IPS-NIHi7 (cell line): ENCODE results near the gene TFF2.

Experiments
- DNase-seq: peaks from one replicate; pipeline ENCODE4 v3.0.0; 2012; ENCODE audit warnings: mixed read lengths; ENCODE audit errors: extremely low spot score

Gene TFF2

DNA sequence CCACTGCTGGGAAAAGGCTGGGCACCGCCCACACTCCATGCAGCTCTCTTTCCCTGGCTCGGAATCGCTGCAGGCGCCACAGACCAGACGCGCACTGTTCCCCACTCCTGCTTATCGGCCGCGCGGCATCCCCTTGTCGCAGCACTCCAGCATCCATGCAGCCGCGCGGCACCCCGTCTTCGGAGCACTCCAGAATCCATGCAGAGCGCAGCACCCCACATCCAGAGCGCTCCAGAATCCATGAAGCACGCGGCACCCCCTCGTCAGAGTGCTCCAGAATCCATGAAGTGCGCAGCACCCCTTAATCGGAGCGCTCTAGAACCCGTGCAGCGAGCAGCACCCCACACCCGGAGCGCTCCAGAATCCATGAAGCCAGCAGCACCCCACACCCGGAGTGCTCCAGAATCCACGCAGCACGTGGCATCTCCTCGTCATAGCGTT lies 45.1 kb downstream of the TFF2 start:
- no peak for DNase-seq

DNA sequence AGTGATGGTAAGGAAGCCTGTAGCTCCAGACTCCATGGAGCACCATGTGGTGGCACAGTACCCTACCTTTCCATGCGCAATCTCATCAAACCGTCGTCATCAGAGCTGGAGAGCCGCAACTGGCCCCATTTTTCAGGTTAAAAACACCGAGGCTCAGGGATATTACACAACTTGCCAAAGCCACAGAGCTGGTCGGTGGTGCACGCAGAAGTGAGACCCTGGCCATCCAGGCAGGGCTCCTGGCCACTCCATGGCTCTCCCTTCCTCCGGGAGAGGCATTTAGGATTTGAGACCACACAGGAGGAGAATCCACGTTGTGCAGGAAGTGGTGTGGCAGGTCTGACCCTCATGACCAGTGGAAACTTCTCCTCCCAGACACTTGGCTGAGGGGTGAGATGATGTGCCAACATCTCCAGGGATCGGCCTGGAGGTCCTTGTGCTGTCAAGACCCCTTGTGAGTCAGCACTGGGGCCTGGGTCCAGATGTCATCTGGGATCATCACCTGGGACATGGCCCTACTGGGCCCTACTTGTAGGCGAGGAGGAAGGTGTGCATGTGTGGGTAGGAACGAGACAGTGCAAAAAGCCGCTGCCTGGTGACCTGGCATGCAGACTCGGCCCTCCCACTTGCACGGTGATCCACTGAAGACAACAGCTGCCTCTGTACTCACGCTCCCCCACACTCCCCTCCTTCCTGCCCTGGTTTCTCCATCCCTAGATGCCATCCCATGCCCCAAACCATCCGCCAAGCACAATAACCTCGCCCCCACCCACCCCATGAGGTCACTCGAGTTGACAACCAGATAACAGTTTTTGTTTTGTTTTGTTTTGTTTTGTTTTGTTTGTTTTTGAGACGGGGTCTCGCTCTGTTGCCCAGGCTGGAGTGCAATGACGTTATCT lies 46.0 kb downstream of the TFF2 start:
- DNase-seq: no peak

DNA sequence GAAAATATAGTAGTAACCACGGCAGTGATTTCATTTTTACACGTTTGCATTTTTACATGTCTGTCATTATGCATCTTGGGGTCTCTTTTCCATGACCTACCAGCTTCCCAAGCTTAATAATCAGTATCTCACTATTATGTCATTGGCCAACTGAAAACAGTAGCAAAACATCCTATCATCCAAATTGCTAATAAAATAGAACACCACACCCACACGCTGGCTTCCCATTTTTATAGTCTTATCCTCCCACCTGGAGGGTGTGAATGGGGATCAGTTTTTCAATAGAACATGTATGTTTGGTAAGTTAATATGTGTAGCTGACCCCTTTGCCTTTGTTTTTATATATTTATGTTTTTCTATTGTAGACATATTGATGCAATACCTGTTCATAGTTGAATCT lies 47.4 kb downstream of the TFF2 start:
- DNase-seq: no peak

DNA sequence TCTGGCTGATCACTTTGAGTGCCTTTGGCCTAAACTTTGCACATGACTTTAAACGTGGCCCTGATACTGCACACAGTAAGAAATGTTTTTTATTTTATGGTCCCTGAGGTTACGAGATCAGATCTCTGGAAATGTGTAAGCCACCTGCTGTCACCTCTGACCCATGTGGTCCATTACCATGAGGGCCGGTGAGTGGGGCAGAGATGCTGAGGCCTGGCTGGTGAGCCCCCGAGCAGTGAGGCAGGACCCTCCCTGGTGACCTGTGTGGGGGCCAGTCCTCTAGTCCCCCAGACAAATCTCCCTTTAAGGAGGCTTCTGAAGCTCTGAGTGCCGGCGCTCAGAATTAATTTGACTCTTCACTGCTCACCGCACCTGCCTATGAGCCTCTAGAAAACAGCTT lies 48.0 kb downstream of the TFF2 start:
- DNase-seq: no peak

DNA sequence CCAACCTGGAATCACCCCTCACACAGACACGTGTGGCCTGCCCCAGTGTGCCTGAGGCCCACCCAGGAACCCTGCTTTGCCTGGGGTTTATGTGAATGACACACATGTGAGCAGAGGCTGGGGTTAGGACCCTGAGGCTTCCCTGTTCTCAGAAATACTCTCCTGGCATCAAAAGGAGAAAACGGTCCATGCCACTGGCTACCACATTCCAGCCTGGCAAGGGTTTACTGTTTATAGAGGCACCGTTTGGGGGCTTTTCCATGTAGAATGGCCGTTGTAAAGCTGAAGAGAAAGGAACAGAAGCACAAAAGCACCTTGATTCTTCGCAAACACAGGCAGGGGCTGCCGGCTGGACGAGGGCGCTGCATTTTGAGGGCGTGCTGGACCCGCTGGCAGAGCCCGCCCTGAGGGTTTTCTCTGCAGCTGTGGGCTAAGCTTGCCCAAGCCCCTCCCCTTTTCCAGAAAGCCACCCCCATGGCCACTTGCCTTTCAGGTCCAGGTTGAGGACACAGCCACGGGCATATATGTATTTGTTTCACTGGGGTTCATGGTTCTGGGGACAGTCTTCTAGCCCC lies 48.6 kb downstream of the TFF2 start:
- no peak for DNase-seq

DNA sequence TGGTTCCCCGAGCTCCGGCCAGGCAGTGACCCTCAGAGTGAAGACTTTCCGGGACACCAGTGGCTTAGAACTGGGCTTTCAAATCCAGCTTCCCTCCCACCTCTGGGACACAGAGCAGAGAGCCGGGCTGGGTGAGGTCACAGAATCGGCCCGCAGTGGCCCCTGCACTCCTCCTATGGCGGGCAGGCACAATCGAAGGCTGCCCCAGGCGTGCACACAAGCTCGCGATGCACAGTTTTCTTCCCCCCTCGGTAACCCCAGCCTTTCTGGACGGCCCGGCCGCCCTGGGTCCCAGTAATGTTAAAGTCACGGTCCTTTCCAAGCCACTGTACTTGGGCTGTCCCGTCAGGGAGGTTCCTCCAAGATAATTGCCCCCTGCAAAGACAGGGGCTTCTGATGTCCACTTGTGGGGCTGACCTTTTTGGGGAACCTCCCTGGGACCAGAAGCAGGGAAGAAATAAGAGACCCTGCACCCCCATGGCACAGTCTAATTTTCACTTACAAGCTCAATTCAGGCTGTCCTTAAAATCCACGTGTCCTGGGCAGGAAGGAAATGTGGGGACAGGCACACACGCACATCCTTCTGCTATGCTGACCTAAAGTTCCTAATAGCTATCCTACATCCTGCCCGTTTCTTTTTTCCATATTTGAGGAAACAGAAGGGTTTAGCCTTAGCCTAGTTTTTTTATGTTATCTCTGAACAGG lies 49.3 kb downstream of the TFF2 start:
- DNase-seq: no peak

DNA sequence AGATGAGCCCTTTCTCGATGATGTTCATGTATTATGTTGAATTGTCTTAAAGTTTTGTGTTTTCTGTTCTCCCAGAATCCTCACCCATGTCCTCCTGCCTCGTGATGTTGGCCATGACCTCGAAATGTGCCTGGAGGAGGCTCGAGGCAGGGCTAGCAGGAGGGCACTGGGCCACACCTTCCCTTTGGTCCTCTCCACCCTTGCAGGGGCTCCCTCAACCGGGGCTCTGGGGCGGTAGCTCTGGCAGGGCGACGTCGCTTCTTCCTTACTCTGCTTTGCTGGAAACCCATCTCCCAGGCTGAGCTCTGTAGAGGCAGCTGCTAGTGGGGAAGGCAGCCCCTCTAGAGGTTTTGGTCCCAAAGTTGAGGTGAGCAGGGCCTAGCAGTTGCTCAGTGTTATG lies 49.8 kb downstream of the TFF2 start:
- DNase-seq: no peak

DNA sequence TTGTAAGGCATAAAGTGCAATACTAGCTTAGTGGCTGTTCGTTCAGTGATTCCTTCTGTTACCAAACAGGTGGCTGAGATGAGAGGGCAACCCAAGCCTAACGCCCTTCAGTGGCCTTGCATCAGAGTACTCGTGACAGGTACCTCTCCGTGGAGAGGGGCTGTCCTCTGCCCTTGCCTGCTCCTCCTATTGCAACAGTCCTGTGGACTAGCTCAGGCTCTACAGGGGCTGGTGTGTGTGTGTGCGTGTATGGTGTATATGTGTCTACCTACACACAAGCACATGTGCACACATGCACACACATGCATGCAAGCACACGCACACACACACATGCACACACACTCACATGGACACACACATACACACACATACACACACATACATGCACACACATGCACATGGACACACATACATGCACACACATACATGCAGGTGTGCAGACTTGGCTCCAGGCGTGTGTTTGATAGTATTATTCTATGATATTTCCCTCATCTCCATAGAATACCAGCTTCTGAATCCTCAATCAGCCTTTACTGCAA lies 50.7 kb downstream of the TFF2 start:
- DNase-seq: no peak

DNA sequence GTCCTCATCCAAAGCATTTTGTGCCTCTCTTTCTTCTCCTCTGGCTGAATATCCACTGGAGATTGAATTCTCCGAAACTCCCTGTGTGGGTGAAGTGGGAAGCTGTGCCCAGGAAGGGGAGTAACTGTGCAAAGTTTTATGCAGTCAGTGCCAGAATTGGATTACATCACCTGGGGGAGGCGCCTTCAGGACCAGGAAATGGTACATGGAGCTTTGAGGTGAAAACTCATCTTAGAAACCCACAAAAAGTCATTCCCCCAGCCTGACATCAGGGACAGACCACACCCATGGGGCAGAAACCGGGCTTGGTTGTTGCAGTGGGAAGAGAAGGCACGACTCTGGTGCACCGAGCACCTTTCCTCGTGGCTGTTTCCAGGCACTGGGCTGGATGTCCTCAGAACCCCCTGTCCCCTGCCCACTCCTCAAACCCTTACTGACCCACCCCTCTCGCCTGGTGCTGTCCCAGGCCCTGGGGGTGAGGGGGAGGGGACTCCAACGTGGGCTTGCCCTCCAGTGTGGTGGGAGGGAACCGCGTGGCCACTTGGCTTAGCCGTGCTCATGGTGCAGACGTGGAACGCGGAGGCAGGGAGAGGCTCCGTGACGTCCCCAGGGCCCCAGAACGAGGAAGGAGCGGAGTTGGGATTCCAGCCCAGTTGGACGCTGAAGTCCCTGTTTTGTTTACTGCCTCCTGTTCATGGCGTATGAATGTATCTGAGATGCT lies 51.3 kb downstream of the TFF2 start:
- no peak for DNase-seq

DNA sequence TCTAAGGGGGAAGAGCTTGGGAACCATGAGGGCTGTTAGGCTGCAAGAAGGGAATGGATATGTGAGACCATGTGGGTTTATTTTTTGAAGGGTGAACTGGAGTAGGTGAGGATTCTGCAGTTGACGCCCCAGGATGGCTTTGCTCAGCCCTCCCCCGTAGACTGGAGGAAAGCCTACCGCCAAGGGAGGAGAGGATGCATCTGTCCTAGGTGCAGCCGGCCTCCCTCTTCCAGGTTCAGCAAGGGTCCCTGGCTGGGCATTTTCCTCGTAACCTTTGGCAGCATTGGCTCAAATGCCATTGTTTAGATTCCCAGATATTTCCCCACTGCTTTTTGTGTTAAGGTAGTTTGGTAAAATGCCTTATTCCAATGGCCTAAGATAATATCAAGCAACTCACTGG lies 52.1 kb downstream of the TFF2 start:
- no peak for DNase-seq

DNA sequence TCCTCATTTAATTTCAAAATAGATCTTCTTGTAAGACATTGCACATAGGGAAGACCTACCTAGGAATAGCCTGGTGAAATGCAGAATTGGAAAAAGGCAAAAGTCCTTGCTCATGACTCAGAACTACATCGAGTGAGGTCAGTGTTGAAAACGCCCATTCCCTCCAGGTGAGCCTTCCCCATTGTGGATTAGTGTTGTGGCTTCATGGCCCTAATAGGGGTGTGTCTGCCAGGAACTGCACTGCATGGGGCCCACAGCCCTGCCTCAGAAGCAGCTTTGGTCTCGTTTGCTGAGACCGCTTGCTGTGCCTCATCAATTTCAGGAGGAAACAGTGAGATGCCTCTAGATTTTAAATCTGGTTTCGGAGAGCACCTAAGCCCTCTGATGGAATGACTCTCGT lies 52.6 kb downstream of the TFF2 start:
- DNase-seq: peak; percentile 76

DNA sequence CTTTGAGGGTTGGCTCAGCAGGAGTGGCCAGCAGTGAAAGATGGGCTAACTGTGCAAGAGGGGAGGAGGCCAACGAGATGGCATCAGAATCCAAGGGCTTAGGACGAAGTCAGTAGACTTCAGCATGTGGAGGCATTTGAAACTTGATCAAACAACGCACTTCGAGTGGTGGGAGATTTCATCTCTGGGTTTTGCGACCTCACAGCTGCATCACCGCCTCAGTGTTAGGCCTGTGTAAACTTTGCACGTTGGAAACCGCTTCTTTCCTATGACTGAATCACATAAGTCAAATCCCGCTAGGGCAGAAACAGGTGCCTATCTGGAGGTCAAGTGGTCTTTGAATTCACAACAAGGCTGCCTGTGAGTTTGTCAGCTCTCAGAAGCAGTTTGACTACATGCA lies 53.4 kb downstream of the TFF2 start:
- no peak for DNase-seq

DNA sequence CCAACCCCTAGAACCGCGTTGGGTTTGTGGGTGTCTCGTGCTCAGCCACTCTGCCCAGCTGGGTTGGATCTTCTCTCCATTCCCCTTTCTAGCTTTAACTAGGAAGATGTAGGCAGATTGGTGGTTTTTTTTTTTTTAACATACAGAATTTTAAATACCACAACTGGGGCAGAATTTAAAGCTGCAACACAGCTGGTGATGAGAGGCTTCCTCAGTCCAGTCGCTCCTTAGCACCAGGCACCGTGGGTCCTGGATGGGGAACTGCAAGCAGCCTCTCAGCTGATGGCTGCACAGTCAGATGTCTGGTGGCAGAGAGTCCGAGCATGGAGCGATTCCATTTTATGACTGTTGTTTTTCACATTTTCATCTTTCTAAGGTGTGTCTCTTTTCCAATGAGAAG lies 54.3 kb downstream of the TFF2 start:
- no peak for DNase-seq
